Karpas-422 (cell line): ENCODE measurements around the gene ZMYND15. TPM values are rescaled to one million over a fixed set of nuclear protein-coding genes. Genes with fewer than 3 reads are reported as not detected.

Experiments
- DNase-seq: peaks from one replicate; pipeline ENCODE4 v3.0.0-alpha.2; 2015
- H2AFZ ChIP-seq: fragments of 200-600 bp; sonication (generic); 2 replicates; pipeline ENCODE4 v1.6.1; 2014; ENCODE audit warnings: antibody characterized with exemption, low read length, mixed read lengths
- H3K27ac ChIP-seq: fragments of 200-600 bp; sonication (generic); 2 replicates; pipeline ENCODE4 v1.5.1; 2014; ENCODE audit warnings: mild to moderate bottlenecking, low read length, moderate library complexity
- H3K27me3 ChIP-seq: fragments of 200-600 bp; sonication (generic); 2 replicates; pipeline ENCODE4 v1.6.1; 2014; ENCODE audit warnings: low read length, mixed read lengths
- H3K36me3 ChIP-seq: fragments of 200-600 bp; sonication (generic); 2 replicates; pipeline ENCODE4 v1.6.1; 2014; ENCODE audit warnings: low read length, mixed read lengths; ENCODE audit not compliant: insufficient read depth
- H3K4me1 ChIP-seq: fragments of 200-600 bp; sonication (generic); 2 replicates; pipeline ENCODE4 v1.6.1; 2014; ENCODE audit warnings: mild to moderate bottlenecking, low read length, mixed read lengths
- H3K4me2 ChIP-seq: fragments of 200-600 bp; sonication (generic); 2 replicates; pipeline ENCODE4 v1.6.1; 2014; ENCODE audit warnings: low read length, low read depth, mild to moderate bottlenecking; ENCODE audit not compliant: poor library complexity, severe bottlenecking
- H3K4me3 ChIP-seq: fragments of 200-600 bp; sonication (generic); 2 replicates; pipeline ENCODE4 v1.5.1; 2014; ENCODE audit warnings: mild to moderate bottlenecking, antibody characterized with exemption, low read length, mixed read lengths
- H3K79me2 ChIP-seq: fragments of 200-600 bp; sonication (generic); 2 replicates; pipeline ENCODE4 v1.6.1; 2014; ENCODE audit warnings: mild to moderate bottlenecking, low read length, mixed read lengths
- H3K9ac ChIP-seq: fragments of 200-600 bp; sonication (generic); 2 replicates; pipeline ENCODE4 v1.6.0; 2014; ENCODE audit warnings: low read length
- H3K9me2 ChIP-seq: fragments of 200-600 bp; sonication (generic), shearing (Covaris generic); replicated peaks from 2 replicates; pipeline ENCODE4 v1.6.0; 2014; ENCODE audit warnings: mild to moderate bottlenecking, low read length, moderate library complexity; ENCODE audit not compliant: insufficient read depth
- H3K9me3 ChIP-seq: fragments of 300-700, 200-600 bp; sonication (generic); 2 replicates; pipeline ENCODE4 v1.6.1; 2014; ENCODE audit warnings: low read length, mixed read lengths
- H4K20me1 ChIP-seq: fragments of 200-600 bp; sonication (generic); 2 replicates; pipeline ENCODE4 v1.6.1; 2014; ENCODE audit warnings: mild to moderate bottlenecking, antibody characterized with exemption, low read length, low read depth; ENCODE audit not compliant: insufficient read depth
- total RNA-seq: library from RNA; depleted of rRNA; stranded (reverse); fragments of >200 nt; shearing (Covaris generic); gene quantifications from 2 replicates; pipeline ENCODE4 v1.2.3, GENCODE V29; 2014; ENCODE audit warnings: low replicate concordance

The ZMYND15 gene
- total RNA-seq, 1 experiment from 2014 or later: not detected

DNA sequence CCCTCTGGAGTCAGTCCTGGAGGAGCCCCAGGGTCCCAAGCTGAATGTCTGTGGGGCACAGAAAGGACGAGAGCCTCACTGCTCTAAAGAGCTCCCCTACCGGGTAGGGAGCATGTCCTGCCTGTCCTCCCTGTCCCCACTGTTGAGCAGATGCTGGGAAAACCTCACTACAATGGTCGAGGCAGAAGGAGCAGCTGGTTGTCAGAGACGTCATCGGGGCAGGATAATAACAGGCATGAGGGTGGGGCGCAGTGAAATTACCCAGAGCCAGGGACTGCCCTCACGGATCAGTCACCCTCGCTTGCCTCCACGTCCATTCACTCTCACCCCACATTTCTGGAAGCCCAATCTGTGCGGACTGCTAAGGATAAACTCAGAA lies 32.6 kb downstream of the ZMYND15 start:
- H3K9ac ChIP-seq: no peak overlapping the region

DNA sequence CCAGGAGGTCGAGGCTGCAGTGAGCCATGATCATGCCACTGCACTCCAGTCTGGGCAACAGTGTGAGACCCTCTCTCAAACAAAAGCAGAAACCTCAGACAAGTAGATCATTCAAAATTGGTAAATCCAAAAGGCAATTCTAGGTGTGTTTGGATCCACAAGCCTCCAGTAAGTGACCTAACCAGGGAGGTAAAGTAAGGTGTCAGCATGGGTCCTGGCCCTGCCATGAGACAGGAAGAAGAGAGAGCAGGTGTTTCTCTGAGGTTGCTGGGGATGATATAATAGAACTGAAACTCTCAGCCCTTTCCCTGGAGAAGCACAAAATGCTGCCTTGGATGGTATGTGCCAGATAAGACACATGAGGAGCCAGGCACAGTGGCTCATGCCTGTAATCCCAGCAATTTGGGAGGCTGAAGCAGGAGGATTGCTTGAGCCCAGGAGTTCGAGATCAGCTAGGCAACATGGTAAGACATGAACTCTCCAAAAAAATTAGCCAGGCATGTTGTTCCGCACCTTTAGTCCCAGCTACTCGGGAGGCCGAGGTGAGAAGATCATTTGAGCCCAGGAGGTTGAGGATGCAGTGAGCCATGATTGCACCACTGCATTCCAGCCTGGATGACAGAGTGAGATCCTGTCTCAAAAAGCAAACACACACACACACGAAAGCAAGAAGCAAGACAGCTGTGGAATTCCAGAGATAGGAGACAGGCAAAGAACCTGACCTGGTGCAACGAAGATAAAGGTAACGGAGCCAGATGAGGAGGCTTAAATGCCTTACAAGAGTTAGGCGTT lies 38.5 kb downstream of the ZMYND15 start:
- no peaks in the 10 kb centered on the region for H3K27me3 ChIP-seq
- H2AFZ ChIP-seq: no peak overlapping the region
- no peaks in the 10 kb centered on the region for H3K4me1 ChIP-seq
- no peak overlapping the region for H3K4me2 ChIP-seq
- H3K9me3 ChIP-seq: no peaks in the 10 kb centered on the region
- no peak overlapping the region for H3K4me3 ChIP-seq
- H3K9ac ChIP-seq: no peak overlapping the region
- H4K20me1 ChIP-seq: no peaks in the 10 kb centered on the region
- H3K36me3 ChIP-seq: no peaks in the 10 kb centered on the region
- H3K27ac ChIP-seq: no peak overlapping the region
- no peaks in the 10 kb centered on the region for H3K79me2 ChIP-seq
- no peaks in the 10 kb centered on the region for H3K9me2 ChIP-seq
- DNase-seq: no peak

More for the DNA sequence above, 32.6 kb downstream of the ZMYND15 start:
- no peak overlapping the region for H3K4me2 ChIP-seq
- H3K9me3 ChIP-seq: no peaks in the 10 kb centered on the region
- H3K79me2 ChIP-seq: no peaks in the 10 kb centered on the region
- H3K9me2 ChIP-seq: no peaks in the 10 kb centered on the region
- DNase-seq: no peak
- no peaks in the 10 kb centered on the region for H3K4me1 ChIP-seq
- no peak overlapping the region for H3K4me3 ChIP-seq
- H2AFZ ChIP-seq: no peak overlapping the region
- H3K36me3 ChIP-seq: no peaks in the 10 kb centered on the region
- H3K27ac ChIP-seq: no peak overlapping the region
- H4K20me1 ChIP-seq: no peaks in the 10 kb centered on the region
- H3K27me3 ChIP-seq: no peaks in the 10 kb centered on the region

DNA sequence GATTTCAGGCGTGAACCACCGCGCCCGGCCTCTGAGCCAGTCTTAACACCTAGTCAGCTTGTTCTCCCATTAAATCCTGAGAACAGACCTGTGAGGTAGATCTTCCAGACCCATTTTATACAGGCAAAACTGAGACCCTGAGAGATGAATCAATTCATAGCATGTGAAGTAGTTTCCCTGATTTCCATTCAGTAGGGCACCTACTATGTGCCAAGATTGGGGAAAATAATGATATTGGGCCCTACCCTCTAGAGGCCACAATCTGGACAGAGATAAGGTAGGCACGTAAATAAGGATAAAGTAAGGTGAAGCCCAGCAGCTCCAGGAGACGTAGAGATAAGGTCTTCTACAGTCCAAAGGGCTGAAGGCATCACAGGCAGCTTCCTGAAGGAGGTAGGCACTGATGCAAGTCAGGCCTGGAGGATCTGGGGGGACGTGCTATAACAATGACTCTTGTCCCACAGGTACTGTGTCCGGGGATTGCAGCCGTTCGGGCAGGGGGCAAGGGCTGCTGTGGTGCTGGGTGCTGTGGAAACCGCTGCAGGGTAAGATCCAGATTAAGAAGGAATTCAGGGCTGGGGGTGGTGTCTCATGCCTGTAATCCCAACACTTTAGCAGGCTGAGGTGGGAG lies 40.8 kb downstream of the ZMYND15 start:
- H3K27me3 ChIP-seq: no peaks in the 10 kb centered on the region
- DNase-seq: no peak
- H3K36me3 ChIP-seq: no peaks in the 10 kb centered on the region
- no peaks in the 10 kb centered on the region for H3K4me1 ChIP-seq
- H3K9ac ChIP-seq: no peak overlapping the region
- no peak overlapping the region for H3K4me3 ChIP-seq
- no peak overlapping the region for H2AFZ ChIP-seq
- H3K27ac ChIP-seq: no peak overlapping the region
- H3K79me2 ChIP-seq: no peaks in the 10 kb centered on the region
- no peaks in the 10 kb centered on the region for H4K20me1 ChIP-seq
- H3K9me2 ChIP-seq: no peaks in the 10 kb centered on the region
- no peaks in the 10 kb centered on the region for H3K9me3 ChIP-seq
- no peak overlapping the region for H3K4me2 ChIP-seq

DNA sequence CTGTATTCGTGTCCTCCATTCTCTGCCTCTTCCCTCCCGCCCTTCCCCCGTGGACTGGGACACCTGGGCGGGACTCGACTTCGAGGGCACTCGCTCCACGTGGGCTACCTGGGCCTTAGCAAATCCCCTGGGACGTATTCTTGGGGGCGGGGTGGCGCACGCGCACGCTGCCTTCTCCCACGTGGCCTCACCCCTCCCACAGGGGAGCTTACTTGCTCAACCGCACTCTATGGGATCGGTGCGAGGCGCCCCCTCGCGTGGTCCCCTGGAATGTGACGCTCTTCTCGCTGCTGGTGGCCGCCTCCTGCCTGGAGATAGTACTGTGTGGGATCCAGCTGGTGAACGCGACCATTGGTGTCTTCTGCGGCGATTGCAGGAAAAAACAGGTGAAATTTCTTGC lies 43.0 kb downstream of the ZMYND15 start:
- Histone ChIP-seq H4K20me1 (no peaks in the 10 kb centered on the region), H3K9ac (no peak overlapping the region), H3K4me1 (no peaks in the 10 kb centered on the region), H3K36me3 (no peaks in the 10 kb centered on the region), H3K79me2 (no peaks in the 10 kb centered on the region), H3K27ac (no peak overlapping the region), H3K9me2 (no peaks in the 10 kb centered on the region), H3K4me3 (no peak overlapping the region), H3K4me2 (no peak overlapping the region), H3K9me3 (no peaks in the 10 kb centered on the region), H2AFZ (no peak overlapping the region), H3K27me3 (no peaks in the 10 kb centered on the region)
- DNase-seq: no peak

DNA sequence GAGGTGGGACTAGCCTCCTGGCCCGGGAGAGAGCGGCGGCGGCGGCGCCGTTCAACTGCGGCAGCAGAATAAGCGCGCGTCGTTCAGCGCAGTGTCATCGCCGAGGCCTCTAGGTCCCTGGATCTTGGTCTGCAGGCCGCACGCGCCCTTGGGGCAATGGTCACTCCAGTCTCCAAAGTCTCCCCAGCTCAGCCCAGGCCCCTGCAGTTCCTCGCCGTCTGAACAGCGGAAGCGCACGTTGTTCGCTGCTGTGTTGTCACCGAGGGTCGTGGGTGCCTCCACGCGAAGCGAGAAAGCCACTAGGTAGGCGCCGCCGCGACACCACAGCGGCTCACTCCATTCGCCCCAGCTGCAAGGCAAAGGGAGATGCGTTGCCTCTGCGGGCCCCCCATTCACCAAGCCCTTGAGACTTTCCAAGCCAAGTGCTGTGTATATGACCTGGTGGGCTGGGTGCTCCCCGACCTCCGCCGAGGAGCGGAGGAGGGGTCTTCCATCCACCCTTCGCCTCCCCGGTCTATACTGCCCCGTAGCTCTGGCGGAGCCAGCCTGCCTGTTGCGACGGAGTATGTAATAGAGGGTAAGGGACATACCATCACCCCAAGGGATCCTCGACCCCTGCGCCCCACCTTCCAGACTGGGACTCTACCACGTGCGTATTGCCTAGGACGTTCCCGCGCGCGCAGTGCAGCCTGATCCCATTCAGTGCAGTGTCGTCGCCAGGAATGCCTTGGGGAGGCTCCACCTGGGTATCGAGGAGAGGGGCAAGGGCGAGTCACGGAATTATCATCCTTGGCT lies 45.9 kb downstream of the ZMYND15 start:
- Histone ChIP-seq H3K9me2 (no peaks in the 10 kb centered on the region), H3K27me3 (no peaks in the 10 kb centered on the region), H3K36me3 (no peaks in the 10 kb centered on the region), H3K4me3 (no peak overlapping the region), H3K27ac (no peak overlapping the region), H3K9ac (no peak overlapping the region), H2AFZ (no peak overlapping the region), H3K9me3 (no peaks in the 10 kb centered on the region), H4K20me1 (no peaks in the 10 kb centered on the region), H3K79me2 (no peaks in the 10 kb centered on the region), H3K4me1 (peaks cover 14% of the 10 kb centered on the region), H3K4me2 (no peak overlapping the region)
- DNase-seq: no peak

DNA sequence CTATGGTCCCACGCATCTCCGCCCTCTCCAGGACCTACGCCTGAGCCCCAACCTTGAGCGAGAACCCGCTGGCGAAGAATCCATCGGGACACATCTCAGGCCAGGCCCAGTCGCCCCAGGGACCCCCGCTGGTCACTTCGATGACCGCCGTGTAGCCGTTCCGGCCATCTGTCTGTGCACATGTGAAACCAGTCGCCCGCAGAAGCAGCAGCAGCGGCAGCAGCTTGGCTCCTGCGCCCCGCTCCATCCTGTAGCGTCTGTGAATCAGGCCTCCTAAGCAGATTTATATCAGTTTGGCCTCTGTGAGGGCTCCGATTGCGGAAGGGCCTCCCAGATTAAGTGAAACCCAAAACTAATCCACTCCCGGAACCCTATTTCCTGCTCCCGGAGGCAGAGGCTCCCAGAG lies 46.5 kb downstream of the ZMYND15 start, which contains the start of gene VMO1:
Gene VMO1 (minus strand): TSS at position 259 of the 406 bp plus-strand sequence. CDS start 12 bp downstream, at position 247.
- no peak within 1 kb of the TSS for H2AFZ ChIP-seq
- H3K9me2 ChIP-seq: no peaks in the 10 kb centered on the region
- DNase-seq: no peak
- H3K9me3 ChIP-seq: no peaks in the 10 kb centered on the region
- H3K4me3 ChIP-seq: no peak within 1 kb of the TSS
- H3K9ac ChIP-seq: no peak within 1 kb of the TSS
- H3K79me2 ChIP-seq: no peaks in the 10 kb centered on the region
- no peaks in the 10 kb centered on the region for H3K27me3 ChIP-seq
- no peaks in the 10 kb centered on the region for H3K36me3 ChIP-seq
- H4K20me1 ChIP-seq: no peaks in the 10 kb centered on the region
- no peak within 1 kb of the TSS for H3K4me2 ChIP-seq
- peaks cover 18% of the 10 kb centered on the region for H3K4me1 ChIP-seq
- no peak within 1 kb of the TSS for H3K27ac ChIP-seq

DNA sequence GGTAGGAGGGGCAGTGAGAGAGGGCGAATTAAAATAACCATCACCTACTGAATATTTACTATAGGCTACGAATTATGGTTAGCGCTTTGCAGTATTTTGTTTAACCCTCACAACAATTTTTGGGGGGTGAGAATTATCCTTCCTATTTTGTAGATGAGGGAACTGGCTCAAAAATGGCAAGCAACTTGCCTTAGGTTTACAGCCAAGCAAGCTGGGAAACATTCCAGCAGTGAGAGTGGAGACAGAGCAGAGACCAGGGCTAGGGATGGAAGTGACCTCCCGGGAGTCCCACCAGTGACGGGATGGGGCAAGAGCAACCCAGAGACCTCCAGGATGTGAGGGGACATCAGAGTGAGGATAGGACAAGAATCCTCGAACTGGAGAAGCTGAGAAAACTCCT lies 46.9 kb downstream of the ZMYND15 start:
- Histone ChIP-seq H3K79me2 (no peaks in the 10 kb centered on the region), H3K27ac (no peak overlapping the region), H3K9me3 (no peaks in the 10 kb centered on the region), H3K27me3 (no peaks in the 10 kb centered on the region), H2AFZ (no peak overlapping the region), H3K4me2 (no peak overlapping the region), H3K36me3 (no peaks in the 10 kb centered on the region), H4K20me1 (no peaks in the 10 kb centered on the region), H3K4me1 (peaks cover 18% of the 10 kb centered on the region), H3K9me2 (no peaks in the 10 kb centered on the region), H3K9ac (no peak overlapping the region), H3K4me3 (no peak overlapping the region)
- DNase-seq: no peak

DNA sequence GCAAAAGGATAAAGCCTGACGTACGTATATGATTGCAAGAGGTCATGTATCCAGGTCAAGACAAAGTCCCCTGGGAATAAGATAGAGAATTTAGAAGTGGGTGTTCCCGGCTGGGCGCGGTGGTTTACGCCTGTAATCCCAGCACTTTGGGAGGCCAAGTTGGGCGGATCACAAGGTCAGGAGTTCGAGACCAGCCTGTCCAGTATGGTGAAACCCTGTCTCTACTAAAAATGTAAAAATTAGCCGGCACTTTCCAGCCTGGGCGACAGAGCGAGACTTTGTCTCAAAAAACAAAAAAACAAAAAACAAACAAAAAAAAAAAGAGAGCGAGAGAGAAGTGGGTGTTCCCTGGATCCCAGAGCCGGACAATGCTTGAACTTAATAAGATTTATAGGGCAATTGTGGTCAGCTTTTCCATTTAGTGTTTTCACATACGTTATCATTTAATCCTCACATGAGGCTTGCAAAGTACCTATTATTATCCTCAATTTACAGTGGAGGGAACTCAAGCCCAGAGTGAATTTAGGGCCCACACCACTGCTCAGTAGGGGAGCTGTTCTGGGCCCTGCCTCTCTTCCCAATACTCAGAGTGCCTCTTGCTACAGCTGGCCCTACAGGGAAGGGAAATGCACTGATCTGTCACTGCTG lies 48.6 kb downstream of the ZMYND15 start:
- H3K4me1 ChIP-seq: peaks cover 18% of the 10 kb centered on the region
- H4K20me1 ChIP-seq: no peaks in the 10 kb centered on the region
- no peaks in the 10 kb centered on the region for H3K9me2 ChIP-seq
- H2AFZ ChIP-seq: no peak overlapping the region
- DNase-seq: no peak
- H3K9me3 ChIP-seq: no peaks in the 10 kb centered on the region
- H3K27me3 ChIP-seq: no peaks in the 10 kb centered on the region
- no peak overlapping the region for H3K4me3 ChIP-seq
- no peak overlapping the region for H3K9ac ChIP-seq
- H3K27ac ChIP-seq: no peak overlapping the region
- H3K4me2 ChIP-seq: no peak overlapping the region
- H3K79me2 ChIP-seq: no peaks in the 10 kb centered on the region
- no peaks in the 10 kb centered on the region for H3K36me3 ChIP-seq
